Gastroesophageal sphincter (tissue), 3 donors: ENCODE data around the gene ATG4A.

ENCODE experiments used
- POLR2A ChIP-seq, 2 donors: fragments of 450-650 bp; IDR thresholded peaks; one replicate each; pipeline ENCODE4 v1.6.1; 2017; ENCODE audit warnings: antibody characterized with exemption in 2 of 2, mild to moderate bottlenecking in 2 of 2, moderate library complexity in 1 of 2
- POLR2AphosphoS5 ChIP-seq: sonication (generic); formaldehyde crosslinking; IDR thresholded peaks from one replicate; pipeline ENCODE4 v1.6.1; 2017; ENCODE audit warnings: antibody characterized with exemption
- TF ChIP-seq, protein P1 (sequence below), 4 experiments: fragments of 200-600 bp in 2 of 4; fragments of 450-650 bp in 2 of 4; sonication (generic) in 1 of 4; IDR thresholded peaks; one replicate each; pipeline ENCODE4 v1.5.1; 2017 to 2019; ENCODE audit warnings: antibody characterized with exemption in 4 of 4, mild to moderate bottlenecking in 2 of 4, moderate library complexity in 2 of 4

DNA sequence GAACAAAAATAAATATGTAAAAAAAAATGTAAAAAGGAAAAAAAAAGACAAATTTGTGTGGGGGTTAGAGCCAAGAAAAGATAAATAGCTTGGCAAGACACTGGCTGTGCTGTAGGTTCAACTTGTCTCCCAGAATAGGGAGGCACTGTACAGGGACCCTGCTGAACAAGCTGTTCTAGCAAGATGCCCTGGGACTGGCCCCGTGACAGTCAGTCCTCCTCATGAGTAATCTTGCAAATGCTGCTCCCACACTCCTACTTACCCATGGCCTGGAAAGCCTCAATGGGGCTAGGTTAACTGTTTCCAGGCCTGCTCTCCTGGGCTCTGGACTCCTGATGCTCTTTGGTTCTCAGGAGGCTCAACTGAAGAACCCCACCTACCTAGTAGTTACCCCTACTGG is 106.8 kb downstream of the ATG4A start:
- TF ChIP-seq, protein P1, sequence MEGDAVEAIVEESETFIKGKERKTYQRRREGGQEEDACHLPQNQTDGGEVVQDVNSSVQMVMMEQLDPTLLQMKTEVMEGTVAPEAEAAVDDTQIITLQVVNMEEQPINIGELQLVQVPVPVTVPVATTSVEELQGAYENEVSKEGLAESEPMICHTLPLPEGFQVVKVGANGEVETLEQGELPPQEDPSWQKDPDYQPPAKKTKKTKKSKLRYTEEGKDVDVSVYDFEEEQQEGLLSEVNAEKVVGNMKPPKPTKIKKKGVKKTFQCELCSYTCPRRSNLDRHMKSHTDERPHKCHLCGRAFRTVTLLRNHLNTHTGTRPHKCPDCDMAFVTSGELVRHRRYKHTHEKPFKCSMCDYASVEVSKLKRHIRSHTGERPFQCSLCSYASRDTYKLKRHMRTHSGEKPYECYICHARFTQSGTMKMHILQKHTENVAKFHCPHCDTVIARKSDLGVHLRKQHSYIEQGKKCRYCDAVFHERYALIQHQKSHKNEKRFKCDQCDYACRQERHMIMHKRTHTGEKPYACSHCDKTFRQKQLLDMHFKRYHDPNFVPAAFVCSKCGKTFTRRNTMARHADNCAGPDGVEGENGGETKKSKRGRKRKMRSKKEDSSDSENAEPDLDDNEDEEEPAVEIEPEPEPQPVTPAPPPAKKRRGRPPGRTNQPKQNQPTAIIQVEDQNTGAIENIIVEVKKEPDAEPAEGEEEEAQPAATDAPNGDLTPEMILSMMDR (IDR thresholded peaks at IDR 0.05), result no peak
- TF ChIP-seq POLR2AphosphoS5 (peak; percentile 16), POLR2A (IDR thresholded peaks at IDR 0.05) (no peak)
